GM19240 (cell line): Measurements from ENCODE around the gene NTHL1.

Experiments used
- DNase-seq: peaks from one replicate; pipeline ENCODE4 v3.0.0; 2011; ENCODE audit warnings: low spot score; ENCODE audit not compliant: insufficient read length

NTHL1 gene

GRCh38 chr16:2066139-2066538 is 18.5 kb upstream of the NTHL1 start:
- DNase-seq, result no peak

GRCh38 chr16:2064368-2064945 is 16.8 kb upstream of the NTHL1 start:
- no peak for DNase-seq

- DNase-seq, result no peak
These were observed 16.2 kb upstream of the NTHL1 start for GRCh38 chr16:2063861-2064260.

- DNase-seq, result no peak
These were observed 15.2 kb upstream of the NTHL1 start for GRCh38 chr16:2062801-2063200.

GRCh38 chr16:2061526-2061925 is 13.9 kb upstream of the NTHL1 start:
- no peak for DNase-seq

- DNase-seq, result no peak
These were observed 13.4 kb upstream of the NTHL1 start for GRCh38 chr16:2061023-2061422.

- DNase-seq, result no peak
These were observed 12.7 kb upstream of the NTHL1 start for GRCh38 chr16:2060346-2060745.

GRCh38 chr16:2058872-2059271 is 11.2 kb upstream of the NTHL1 start:
- no peak for DNase-seq

- no peak for DNase-seq
These were observed 10.8 kb upstream of the NTHL1 start for GRCh38 chr16:2058420-2058819.

- no peak for DNase-seq
These were observed 9.8 kb upstream of the NTHL1 start for GRCh38 chr16:2057438-2057837.

GRCh38 chr16:2056681-2057407 is 9.2 kb upstream of the NTHL1 start:
- DNase-seq, result no peak

- DNase-seq, result no peak
These were observed 8.4 kb upstream of the NTHL1 start for GRCh38 chr16:2056077-2056476.

- no peak for DNase-seq
These were observed 7.1 kb upstream of the NTHL1 start for GRCh38 chr16:2054543-2055245.

GRCh38 chr16:2053897-2054296 is 6.3 kb upstream of the NTHL1 start:
- DNase-seq, result no peak

GRCh38 chr16:2053211-2053610 is 5.6 kb upstream of the NTHL1 start:
- DNase-seq, result no peak

- no peak for DNase-seq
These were observed 496 bp upstream of the NTHL1 start for GRCh38 chr16:2048116-2048543.

GRCh38 chr16:2046893-2047329 is 723 bp downstream of the NTHL1 start:
- no peak for DNase-seq

GRCh38 chr16:2045965-2046892 is 1.4 kb downstream of the NTHL1 start:
- no peak for DNase-seq

GRCh38 chr16:2044541-2044940 is 3.1 kb downstream of the NTHL1 start:
- DNase-seq, result no peak

GRCh38 chr16:2043667-2044451 is 3.8 kb downstream of the NTHL1 start:
- no peak for DNase-seq
